ENCODE measurements around the gene ENOPH1.
"Not testable (repeated sequence)": the region's sequence is repeated elsewhere in the genome, so short reads cannot be mapped to it uniquely, and the experiment has no call there.

ENOPH1 gene

DNA sequence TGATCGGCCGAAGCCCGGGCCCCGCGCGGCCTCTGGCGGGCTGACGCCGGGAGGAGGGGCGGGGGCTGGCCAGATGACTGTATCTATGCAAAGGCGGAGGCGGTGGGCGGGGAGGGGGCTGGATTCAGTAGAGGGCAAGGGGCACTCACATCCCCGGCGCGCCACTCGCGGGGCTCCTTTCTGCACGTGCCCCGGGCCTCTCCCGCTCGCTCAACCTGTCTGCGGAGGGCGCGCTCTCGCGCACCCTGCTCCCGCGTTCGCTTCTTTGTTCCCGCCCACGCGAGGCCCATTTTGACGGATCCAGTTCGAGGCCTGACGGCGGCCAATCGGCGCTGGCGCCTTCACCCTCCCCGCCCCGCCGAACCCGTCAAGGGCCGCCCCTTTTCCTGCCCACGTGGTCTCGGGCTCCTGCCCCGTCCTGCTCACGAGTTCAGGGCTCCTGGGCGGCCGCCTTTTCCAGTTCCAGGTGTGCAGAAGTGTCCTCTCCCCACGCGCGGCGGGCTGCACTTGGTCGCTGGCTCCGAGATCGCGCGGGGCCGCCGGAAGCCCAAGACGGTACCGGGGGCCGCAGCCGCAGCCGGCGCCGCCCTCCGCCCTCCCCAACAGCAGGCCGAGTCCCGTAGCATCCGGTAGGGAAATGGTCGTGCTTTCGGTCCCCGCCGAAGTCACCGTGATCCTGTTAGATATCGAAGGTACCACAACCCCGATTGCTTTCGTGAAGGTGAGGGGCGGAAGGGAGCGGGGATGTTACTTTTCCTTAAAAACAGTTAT is at the start of gene ENOPH1, which contains the start of gene HNRNPDL:
ENOPH1 (plus strand) TSS at position 398 of the 771 bp plus-strand sequence; CDS start at position 638, 240 bp downstream.
HNRNPDL (minus strand) TSS at position 270 of the 771 bp plus-strand sequence. CDS start 772 bp downstream, outside the sequence.
- DNase-seq: peak; percentile 99

DNA sequence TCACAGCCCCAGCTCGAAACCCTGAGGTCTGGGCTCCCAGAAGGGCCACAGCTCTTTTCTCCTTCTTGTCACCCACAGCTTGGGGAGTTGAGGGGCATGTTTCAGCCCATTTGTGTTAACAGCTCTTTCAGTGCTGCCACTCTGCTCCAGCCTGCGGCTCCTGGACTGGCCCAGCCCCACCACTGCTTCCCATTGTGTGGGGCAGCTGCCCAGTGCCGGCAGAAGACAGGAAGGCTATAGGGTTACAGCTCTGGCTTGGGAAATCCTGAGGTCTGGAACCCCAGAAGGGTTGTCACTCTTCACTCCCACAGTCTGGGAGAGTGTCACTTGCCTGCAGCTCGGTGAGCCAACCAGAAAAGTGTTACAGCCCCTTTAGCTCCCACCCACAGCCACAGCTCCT is 49.6 kb upstream of the ENOPH1 start:
- DNase-seq: no peak

DNA sequence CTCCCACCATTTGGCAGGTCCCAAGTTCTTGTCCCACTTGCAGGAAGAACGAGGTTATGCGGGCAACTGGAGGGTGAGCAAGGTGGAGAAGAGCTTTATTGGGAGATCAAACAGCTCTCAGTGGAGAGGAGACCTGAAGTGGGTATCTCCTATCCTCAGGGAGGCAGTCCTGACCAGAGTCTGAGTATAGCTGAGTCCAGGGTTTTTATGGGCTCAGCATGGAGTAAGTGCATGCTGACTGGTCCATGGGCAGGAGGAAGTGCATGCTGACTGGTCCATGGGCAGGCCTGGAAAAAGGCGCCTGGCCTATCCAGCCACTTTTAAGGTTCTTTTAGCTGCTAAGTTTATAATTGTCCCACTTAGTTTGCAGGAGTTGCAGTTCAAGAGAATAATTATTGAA is 49.2 kb upstream of the ENOPH1 start:
- DNase-seq: no peak

DNA sequence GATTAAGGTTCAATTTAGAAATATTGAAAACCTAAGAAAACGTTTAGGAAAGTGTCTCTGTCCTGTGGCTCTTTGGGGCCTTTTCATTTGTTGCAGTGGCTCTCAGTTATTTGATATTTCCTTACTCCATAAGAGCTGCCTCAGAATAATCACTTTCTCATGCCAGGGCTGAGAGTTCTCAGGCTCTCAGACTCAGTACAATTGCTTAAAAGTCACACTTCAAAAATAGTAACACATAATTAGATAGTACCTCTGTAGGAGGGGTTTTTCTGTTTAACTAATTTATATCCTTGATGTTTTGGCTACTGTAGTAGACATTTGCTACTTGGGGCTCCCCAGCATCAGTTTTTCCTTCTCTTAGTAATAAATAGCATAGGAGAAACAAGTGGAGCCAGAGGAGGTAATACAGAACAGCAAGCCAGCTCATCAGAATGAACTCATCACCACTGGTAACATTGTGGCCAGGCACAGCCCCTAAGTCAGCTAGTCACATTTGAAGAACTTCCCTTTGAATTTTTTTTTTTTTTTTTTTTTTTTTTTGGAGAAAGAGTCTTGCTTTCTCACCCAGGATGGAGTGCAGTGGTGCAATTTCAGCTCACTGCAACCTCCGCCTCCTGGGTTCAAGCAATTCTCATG is 48.6 kb upstream of the ENOPH1 start:
- no peak for DNase-seq

DNA sequence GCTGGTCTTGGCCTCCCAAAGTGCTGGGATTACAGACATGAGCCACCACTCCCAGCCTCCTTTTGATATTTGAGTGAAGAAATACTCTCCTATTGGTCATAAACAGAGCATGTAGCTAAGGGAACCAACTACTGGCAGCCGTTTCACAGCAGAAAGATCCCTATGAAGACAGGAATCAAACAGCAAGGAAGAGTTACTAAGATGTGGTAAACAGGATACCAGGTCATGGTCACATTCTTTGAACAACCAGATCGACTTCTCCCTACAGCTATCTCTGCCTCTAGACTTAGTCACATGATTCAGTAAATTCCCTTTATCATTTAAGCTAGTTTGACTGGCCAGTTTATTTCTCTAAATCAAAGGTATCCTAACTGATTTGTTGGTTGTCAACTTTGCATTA is 47.6 kb upstream of the ENOPH1 start:
- DNase-seq: no peak

DNA sequence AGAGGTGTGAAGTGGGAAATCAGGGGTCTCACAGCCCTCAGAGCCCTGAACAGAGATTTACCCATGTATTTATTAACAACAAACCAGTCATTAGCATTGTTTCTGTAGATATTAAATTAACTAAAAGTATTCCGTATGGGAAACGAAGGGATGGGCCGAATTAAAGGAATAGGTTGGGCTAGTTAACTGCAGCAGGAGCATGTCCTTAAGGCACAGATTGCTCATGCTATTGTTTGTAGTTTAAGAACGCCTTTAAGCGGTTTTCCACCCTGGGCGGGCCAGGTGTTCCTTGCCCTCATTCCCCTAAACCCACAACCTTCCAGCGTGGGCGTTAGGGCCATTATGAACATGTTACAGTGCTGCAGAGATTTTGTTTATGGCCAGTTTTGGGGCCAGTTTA is 44.1 kb upstream of the ENOPH1 start:
- not testable (repeated sequence) for DNase-seq

DNA sequence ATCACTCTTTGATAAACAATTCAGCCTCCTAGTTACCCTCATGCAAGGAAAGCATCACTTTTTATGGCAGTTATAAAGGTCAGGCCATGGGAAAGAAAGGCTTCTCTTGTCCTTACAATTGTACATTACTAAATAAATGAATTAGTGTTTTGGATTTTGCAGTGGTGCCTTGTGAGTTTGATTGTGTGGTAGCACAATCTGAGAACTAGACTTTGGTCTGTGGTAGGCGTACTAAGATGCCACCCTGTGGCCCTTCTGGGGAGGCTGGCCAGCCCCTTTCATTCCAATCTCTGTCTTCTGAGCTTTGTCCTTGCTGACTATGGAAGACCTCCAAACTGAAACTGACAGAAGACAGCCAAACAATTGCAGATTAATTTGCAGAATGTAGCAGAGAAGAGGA is 42.0 kb upstream of the ENOPH1 start:
- no peak for DNase-seq

DNA sequence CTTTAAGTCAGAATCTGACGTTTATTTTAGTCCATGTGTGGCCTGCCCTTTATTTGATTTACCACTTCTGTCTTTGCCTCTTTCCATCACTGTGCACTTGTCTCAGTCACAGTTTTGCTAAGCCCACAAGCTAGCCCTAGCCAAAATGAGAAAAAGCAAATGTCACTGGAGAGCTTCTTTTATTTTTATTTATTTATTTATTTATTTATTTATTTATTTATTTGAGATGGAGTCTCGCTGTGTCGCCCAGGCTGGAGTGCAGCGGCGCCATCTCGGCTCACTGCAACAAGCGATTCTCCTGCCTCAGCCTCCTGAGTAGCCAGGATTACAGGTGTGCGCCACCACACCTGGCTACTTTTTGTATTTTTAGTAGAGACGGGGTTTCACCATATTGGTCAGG is 40.3 kb upstream of the ENOPH1 start:
- not testable (repeated sequence) for DNase-seq

DNA sequence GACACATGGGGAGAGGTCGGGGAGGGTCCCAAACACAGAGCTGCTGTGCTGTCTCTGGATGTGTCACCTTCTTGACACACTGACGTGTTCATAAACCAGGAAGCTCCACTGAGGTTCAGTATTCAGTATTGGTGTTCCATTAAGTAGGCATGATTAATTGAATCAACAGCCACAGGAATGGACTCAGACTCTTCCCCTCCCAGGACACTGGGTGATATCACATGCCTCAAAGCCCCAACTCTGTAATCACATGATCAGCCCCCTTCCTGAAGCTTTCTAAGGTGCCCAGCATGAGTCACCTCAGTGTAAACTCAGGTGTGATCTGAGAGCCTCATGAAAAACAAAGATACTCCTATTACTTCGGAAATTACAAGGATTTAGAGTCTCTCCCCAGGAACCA is 35.5 kb upstream of the ENOPH1 start:
- no peak for DNase-seq

DNA sequence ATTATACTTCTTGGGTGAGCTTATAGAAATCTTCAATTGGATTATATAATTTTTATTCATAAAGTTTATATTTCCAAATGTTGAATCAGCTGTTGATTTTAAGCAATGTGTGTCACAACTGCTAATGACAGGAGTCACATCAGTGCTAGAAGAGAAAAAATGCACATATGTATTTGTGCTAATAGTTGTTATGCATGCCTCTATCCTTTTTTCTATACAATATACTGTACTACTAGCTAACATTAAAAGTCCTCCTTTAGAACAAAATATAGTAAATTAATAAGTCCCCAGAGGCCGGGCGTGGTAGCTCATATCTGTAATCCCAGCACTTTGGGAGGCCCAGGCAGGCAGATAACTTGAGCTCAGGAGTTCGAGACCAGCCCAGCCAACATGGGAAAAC is 32.9 kb upstream of the ENOPH1 start:
- DNase-seq: no peak

DNA sequence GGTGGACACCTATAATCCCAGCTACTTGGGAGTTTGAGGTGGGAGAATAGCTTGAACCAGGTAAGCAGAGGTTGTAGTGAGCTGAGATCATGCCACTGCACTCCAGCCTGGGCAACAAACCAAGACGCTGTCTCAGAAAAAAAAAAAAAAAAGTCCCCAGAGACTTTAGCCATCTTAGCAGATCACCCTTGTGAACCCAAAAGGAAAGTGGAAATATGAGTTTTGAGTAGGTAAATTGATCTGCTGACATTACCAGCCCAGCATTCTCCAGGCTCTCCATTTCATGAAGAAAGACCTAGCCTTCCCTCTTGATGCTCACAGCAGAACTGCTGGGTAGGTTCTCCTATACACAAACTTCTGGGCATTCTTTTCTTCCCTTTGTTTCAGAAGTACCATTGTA is 32.1 kb upstream of the ENOPH1 start:
- no peak for DNase-seq

DNA sequence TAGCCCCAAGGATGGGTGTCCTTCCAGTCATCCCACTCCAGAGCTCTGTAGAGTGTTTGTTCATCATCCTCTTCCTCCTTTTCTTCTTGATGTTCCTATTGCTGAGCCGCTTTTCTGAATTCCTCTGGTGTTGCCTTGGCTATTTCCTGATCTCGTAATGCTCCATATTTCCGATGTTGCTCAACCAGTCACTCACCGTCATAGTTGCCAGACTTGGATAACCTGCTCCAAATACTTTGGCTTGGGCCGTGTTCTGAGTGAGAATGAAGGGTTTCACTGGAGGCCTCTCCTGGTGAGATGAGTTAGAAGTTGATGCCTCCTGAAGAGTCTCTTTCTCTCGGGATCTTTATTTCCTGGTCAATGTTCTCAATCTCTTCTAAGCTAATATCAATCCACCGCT is 28.8 kb upstream of the ENOPH1 start:
- DNase-seq: no peak

DNA sequence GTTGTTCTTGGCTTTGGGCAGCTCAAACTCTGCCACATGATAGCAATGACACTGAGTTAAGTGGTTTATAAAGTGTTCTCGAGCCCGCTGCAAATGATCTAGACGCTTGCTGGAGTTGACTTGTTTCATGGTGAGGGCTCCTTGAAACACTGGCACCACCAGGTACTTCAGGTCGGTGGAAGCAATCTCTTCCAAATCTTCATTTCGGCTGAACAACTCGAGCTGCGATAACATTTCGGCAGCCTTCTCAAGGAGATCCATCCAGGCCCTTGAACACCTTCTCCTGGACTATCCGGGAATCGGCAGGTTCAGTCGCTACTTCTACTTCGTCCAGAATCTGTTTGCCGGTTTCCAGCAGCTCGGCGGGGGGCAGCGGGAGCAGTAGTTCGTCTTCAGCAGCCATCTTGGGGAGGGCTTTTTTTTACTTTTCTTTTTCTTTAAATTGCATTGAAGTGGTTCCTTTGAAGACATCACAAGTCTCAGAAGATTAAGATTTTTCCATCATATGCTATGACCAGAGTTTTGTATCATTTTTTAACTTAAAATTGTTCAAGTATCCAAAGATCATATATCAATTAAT is 28.1 kb upstream of the ENOPH1 start:
- DNase-seq: no peak

DNA sequence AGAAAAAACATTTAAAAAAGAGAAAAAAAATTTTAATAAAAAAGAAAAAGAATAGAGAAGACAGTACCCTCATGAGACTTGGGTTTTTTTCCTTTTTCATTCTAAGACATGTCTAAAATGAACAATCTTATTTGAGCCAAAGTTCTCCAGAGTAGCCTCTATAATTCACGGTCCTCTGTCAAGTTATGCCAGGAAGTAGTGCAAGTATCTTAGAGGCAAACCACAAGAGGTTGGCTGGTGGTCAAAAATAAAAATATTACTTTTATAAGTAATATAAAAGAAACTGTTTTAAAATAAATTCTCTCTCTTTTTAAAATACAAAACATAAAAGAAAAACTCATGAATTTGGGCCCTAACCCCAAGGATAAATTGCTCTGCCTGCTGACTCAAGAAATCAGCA is 26.7 kb upstream of the ENOPH1 start:
- DNase-seq: no peak

DNA sequence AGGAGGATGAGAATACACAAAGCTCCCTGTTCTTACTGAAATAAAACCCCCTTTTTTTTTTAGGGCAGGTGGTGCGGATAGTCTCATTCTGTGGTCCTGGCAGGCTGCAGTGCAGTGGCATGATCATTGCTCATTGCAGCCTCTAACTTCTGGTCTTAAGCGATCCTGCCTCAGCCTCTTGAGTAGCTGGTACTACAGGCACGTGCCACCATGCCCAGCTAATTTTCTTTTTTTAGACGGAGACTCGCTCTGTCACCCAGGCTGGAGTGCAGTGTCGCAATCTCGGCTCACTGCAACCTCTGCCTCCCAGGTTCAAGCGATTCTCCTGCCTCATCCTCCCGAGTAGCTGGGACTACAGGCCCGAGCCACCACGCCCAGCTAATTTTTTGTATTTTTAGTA is 15.3 kb upstream of the ENOPH1 start:
- DNase-seq: not testable (repeated sequence)

DNA sequence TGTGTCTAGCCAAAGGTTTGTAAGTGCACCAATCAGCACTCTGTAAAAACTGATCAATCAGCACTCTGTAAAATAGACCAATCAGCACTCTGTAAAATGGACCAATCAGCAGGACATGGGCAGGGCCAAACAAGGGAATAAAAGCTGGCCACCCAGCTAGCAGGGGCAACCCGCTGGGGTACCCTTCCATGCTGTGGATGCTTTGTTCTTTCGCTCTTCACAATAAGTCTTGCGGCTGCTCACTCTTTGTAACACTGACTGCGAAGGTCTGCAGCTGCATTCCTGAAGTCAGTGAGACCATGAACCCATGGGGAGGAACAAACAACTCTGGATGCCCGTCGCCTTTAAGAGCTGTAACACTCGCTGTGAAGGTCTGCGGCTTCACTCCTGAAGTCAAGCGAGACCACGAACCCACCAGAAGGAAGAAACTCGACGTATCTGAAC is 14.4 kb upstream of the ENOPH1 start:
- no peak for DNase-seq

DNA sequence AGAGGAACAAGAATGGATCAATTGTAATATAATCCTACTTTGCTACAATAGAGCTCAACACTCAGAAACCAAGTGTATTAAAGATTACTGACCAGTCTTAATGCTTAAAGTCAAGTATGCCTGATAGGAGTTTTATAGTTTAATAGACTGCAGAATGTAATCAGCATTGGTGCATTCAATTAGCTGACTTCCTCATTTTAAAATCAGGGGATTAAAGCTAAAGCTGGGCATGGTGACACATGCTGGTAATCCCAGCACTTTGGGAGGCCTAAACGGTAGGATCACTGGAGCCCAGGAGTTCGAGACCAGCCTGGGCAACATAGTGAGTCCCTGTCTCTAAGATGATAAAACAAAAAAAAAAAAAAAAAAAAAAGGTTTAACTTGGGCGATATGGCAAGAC is 10.9 kb upstream of the ENOPH1 start:
- DNase-seq: no peak

DNA sequence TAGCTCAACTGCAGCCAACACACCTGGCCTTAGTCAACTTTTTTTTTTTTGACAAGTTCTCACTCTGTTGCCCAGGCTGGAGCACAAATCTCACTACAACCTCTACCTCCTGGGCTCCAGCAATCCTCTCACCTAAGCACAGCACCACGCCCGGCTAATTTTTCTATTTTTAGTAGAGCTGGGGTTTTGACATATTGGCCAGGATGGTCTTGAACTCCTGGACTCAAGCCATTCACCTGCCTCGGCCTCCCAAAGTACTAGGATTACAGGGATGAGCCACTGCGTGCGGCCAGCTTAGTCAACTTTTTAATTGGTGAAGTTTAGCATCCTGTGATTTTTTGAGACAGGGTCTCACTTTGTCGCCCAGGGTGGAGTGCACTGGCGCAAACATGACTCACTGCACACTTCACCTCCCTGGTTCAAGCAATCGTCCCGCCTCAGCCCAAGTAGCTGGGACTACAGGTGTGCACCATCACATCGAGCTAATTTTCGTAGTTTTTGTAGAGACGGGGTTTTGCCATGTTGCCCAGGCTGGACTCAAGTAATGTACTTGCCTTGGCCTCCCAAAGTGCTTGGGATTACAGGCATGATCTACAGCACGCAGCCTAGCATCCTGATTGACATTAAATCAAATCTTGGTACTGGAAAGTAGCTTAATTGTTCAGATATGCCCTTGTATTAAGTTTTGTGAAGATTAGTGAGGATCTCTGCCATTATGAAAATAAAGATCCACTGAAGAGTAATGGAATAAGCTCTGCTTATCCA is 8.4 kb upstream of the ENOPH1 start:
- DNase-seq: no peak

DNA sequence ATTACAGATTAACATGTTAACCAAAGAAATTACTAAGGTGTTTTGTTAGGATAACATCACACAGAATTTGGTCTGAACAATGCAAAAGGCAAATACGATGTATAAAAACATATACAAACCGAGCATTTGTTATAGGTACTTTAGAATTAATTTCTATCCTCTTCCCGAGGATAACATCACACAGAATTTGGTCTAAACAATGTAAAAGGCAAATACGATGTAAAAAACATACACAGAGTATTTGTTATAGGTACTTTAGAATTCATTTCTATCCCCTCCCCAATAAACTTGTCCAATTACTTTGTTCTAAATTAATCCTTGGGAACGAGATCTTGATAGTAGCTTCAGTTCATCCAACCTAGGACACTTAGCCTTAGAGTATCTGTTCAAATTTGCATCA is 7.8 kb upstream of the ENOPH1 start:
- DNase-seq: no peak

DNA sequence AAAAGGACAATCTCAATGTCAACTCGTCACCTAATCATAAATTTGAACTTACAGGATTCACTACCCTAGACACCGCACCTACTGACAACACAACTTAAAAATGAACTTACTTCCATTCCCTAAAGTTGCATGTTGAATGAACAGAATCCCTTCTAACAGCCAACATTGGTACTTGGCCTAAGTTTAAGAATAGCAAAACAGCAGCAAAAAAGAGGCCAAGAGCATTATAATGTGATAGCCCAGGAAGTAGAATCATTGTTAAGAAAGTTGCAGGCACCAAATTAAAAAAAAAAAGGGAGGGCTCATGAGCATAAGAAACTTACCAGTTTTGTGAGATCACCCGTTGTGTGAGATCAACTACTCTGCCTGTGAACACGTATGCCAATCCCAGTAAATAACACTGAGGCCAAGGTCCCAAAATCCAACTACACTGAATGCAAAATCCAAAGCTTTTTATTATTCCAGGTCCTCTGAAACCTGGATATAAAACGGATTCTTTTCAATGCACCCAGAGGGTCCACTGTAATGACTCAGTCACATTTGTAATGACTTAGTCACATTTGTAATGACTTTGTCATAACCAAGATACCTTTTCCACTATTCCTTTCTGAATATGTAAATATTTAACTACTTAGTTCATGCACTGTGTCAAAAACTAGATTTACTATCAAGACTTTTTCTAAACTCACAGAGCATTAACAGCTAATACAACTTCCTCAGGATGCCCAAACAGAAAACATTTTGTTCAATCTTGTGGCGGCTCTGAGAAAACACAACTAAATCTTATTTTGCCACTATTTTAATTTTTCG is 6.9 kb upstream of the ENOPH1 start:
- no peak for DNase-seq

DNA sequence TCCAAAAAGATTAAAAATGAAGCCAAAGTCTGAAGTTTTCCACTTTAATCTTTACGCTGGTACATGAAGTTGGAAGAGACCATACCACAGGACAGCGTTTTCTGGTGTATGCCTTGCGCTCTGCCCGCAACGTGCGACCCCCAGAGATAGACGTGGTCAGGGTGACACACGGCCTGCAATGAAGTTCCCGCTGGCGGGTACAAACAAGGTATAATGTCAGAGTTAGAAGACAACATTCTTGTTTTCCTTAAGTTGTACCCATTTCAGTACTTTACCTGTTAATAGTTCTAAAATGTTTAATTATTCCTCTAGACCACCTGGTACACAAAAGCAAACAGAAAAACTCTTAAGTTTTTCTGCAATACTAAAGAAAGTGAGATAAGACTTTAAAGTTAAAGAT is 4.9 kb upstream of the ENOPH1 start:
- no peak for DNase-seq

DNA sequence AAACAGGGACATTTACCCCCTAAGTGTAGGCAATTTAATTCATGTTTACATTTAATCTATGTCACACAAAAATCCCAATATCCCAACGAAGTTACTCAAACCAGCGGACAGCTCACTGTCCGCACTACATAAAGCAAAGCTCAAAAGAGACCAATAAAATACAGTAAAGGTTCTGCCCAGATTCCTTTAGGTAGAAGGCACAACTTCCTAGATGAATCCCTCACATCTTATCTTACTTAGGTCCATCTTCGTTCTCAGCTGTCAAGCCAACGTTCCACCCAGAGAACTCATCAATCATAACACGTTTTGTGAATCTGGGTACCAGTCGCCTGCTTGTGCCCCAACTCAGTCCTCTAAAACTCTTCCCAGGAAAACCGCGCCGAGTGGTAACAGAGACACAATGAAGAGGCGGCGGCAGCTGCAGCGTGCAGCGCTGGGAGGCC is 1.8 kb upstream of the ENOPH1 start:
- DNase-seq: no peak

All from activated naive CD4-positive, alpha-beta T cell treated with Interleukin-2 at 50 U/mL for 16 hours (primary cell).